ENCODE data around the gene KCNJ16.

- no peak for TF ChIP-seq CTCF (IDR thresholded peaks at IDR 0.05)
- no peak for TF ChIP-seq EP300 (IDR thresholded peaks at IDR 0.05)
- TF ChIP-seq POLR2A (IDR thresholded peaks at IDR 0.05) = no peak
Observed at GRCh38 chr17:70074956-70075355, at the start of gene KCNJ16.
